ENCODE measurements around the gene IDH2. TPM values are rescaled to one million over a fixed set of nuclear protein-coding genes. Genes with fewer than 3 reads are reported as not detected.

IDH2 gene
- total and polyA plus RNA-seq, 2 of the 4 experiments (the other 2 are of a cell fraction) = 84.9 to 118 TPM

DNA sequence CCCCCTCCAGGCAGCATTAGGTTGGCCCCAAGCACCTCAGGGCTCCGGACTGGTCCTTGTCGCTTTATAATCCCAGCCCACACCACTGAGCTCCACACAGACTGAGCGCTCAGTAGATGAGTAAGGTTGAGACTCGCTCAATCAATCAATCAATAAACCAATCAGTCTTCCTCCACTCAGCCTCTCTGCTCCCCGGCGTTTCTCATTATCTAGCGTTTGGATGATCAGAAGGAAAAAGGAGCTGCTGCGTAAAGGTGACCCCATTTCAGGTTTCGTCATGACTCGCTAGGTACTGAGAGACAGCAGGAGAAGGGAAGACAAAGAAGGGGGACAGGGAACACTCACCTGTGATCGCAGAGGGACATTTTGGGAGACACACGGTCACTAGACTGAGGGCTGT lies 59.9 kb downstream of the IDH2 start:
- H3K36me3 ChIP-seq (ENCODE audit: control insufficient read depth, insufficient read depth, low read length) = no peaks in the 10 kb centered on the region
- no peak overlapping the region for H2BK5ac ChIP-seq (ENCODE audit: low read depth, low read length, poor library complexity, severe bottlenecking)
- H2AK9ac ChIP-seq (replicated peaks; ENCODE audit: low read depth, low read length, poor library complexity) = no peak overlapping the region
- H3K56ac ChIP-seq (ENCODE audit: extremely low read depth, insufficient read depth, low read length) = no peak overlapping the region
- dilution Hi-C loops (cut with HindIII; ENCODE audit: low sequenced_read_pairs, unreplicated experiment) = no loop called here
- peaks cover 24 to 65% of the 10 kb centered on the region in 2 experiments; a peak in 3 of 4 replicates for H3K79me1 ChIP-seq (ENCODE audit: low read depth in 1 of 2, low read length in 2 of 2)
- no peak overlapping the region for H3K4me2 ChIP-seq (ENCODE audit: low read depth, low read length)
- no peak overlapping the region for H2AK5ac ChIP-seq (ENCODE audit: low read depth, low read length)
- CTCF ChIA-PET = no interaction called here
- peaks cover 8% of the 10 kb centered on the region for H3K4me1 ChIP-seq (ENCODE audit: control insufficient read depth, insufficient read depth, low read length)
- no peak overlapping the region for H3K18ac ChIP-seq (ENCODE audit: low read depth, low read length)
- DNase-seq (no peak), ATAC-seq (ENCODE audit: low read depth) (no peak)
- H3K27me3 ChIP-seq (ENCODE audit: control insufficient read depth, insufficient read depth, low read length) = no peaks in the 10 kb centered on the region
- H3K14ac ChIP-seq (replicated peaks; ENCODE audit: low read depth, low read length) = no peak overlapping the region
- WGBS, 2 experiments (ENCODE audit: extremely low coverage in 2 of 2, insufficient read length in 1 of 2) = 100% methylated on average over 5 of the region's 12 CpGs; no CpG with 5 or more reads in 1 of the 2 experiments
- H3K27ac ChIP-seq (ENCODE audit: insufficient read depth, low read length) = no peak overlapping the region
- no peaks in the 10 kb centered on the region for H3K9me3 ChIP-seq (ENCODE audit: control insufficient read depth, insufficient read depth, low read length)
- H3K4me3 ChIP-seq (ENCODE audit: insufficient read depth, low read depth, low read length) = no peak overlapping the region
- H3K9ac ChIP-seq (ENCODE audit: low read depth, low read length) = no peak overlapping the region
- in situ Hi-C loops (cut with MboI; ENCODE audit: low sequenced_read_pairs) = no loop called here
- no peak overlapping the region for H3K4ac ChIP-seq (ENCODE audit: low read depth, low read length)
- peaks cover 20% of the 10 kb centered on the region; the same call in 1 of the 2 replicates for H3K9me1 ChIP-seq (ENCODE audit: insufficient read depth, low read length)
- intact Hi-C loops (cut with micrococcal nuclease) = no loop called here
- H4K8ac ChIP-seq (ENCODE audit: low read depth in 2 of 2, low read length in 2 of 2) = no peak overlapping the region
- H2AFZ ChIP-seq (replicated peaks; ENCODE audit: low read length, poor library complexity) = no peak overlapping the region
- POLR2A ChIA-PET (ENCODE audit: unreplicated experiment) = no interaction called here
- BruUV-seq (replicated peaks) = no TSS peak
- no peak overlapping the region for H2BK15ac ChIP-seq (ENCODE audit: low read depth, low read length)
- H4K91ac ChIP-seq (ENCODE audit: insufficient read depth, low read depth, low read length) = no peak overlapping the region
- TF ChIP-seq CTCF (conservative IDR thresholded peaks at IDR 0.05; ENCODE audit: low read depth, low read length) = no peak
- TF ChIP-seq FOS (IDR thresholded peaks at IDR 0.05; ENCODE audit: low read depth, low read length) = no peak
- no peak for TF ChIP-seq RAD21 (IDR thresholded peaks at IDR 0.05; ENCODE audit: low read length)
- TF ChIP-seq, protein P1, sequence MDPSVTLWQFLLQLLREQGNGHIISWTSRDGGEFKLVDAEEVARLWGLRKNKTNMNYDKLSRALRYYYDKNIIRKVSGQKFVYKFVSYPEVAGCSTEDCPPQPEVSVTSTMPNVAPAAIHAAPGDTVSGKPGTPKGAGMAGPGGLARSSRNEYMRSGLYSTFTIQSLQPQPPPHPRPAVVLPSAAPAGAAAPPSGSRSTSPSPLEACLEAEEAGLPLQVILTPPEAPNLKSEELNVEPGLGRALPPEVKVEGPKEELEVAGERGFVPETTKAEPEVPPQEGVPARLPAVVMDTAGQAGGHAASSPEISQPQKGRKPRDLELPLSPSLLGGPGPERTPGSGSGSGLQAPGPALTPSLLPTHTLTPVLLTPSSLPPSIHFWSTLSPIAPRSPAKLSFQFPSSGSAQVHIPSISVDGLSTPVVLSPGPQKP (IDR thresholded peaks at IDR 0.05; ENCODE audit: borderline replicate concordance, low read depth, low read length) = no peak
- TF ChIP-seq MAZ (IDR thresholded peaks at IDR 0.05; ENCODE audit: borderline replicate concordance, low read depth, low read length) = no peak
- no peak for TF ChIP-seq RCOR1 (IDR thresholded peaks at IDR 0.05; ENCODE audit: insufficient replicate concordance, low read length)
- TF ChIP-seq BHLHE40 (IDR thresholded peaks at IDR 0.05; ENCODE audit: low read depth, low read length) = no peak
- TF ChIP-seq RFX5 (IDR thresholded peaks at IDR 0.05; ENCODE audit: low read depth, low read length) = no peak
- TF ChIP-seq NFE2L2 (IDR thresholded peaks at IDR 0.05; ENCODE audit: low read depth, low read length) = no peak
- no peak for TF ChIP-seq CHD1 (IDR thresholded peaks at IDR 0.05; ENCODE audit: low read depth, low read length)
- TF ChIP-seq POLR2A (IDR thresholded peaks at IDR 0.05; ENCODE audit: low read depth, low read length) = no peak
- no peak for TF ChIP-seq SMC3 (IDR thresholded peaks at IDR 0.05; ENCODE audit: low read depth, low read length)
- no peak overlapping the region for H4K5ac ChIP-seq (ENCODE audit: low read depth, low read length)
- no peak overlapping the region for H2BK20ac ChIP-seq (ENCODE audit: low read depth, low read length)
- no peak overlapping the region for H3K23ac ChIP-seq (ENCODE audit: low read depth, low read length)
- peaks cover 10% of the 10 kb centered on the region for H4K20me1 ChIP-seq (ENCODE audit: insufficient read depth, low read length)
- no peak overlapping the region for H2BK120ac ChIP-seq (ENCODE audit: low read depth, low read length)
